ENCODE data around the gene AP1G1.

DNA sequence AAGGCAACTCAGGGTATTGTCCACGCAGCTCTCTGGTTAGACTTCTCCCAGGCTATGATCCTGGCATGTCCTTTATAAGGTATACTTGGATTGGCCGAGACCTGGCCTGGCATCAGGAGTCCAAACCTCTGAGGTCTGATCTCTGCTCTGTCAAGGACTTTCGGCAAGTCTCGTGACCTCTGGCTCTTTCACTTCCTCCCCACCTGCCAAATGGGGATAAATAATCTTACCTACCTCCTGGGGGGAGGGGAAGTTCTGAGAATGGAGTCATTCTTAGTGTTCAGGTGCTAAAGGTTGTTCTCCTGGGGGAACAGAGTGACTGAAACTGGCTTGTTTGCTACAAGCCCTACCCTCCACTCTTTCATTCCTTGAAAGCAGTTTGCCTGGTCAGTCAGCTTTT is 44.8 kb upstream of the AP1G1 start:
- TF ChIP-seq EZH2 (IDR thresholded peaks at IDR 0.05; ENCODE audit: insufficient read depth, poor library complexity, severe bottlenecking) (no peak), EZH2phosphoT487 (IDR thresholded peaks at IDR 0.05; ENCODE audit: insufficient read depth, low read depth) (no peak)

Measured in GM23248 (cell line).